ENCODE measurements around the gene CRB2. TPM values are rescaled to one million over a fixed set of nuclear protein-coding genes. Genes with fewer than 3 reads are reported as not detected.
"Not testable (repeated sequence)": the region's sequence is repeated elsewhere in the genome, so short reads cannot be mapped to it uniquely, and the experiment has no call there.

CRB2 gene
- total RNA-seq, 1 donor from 2014 or later = not detected

- intact Hi-C loops (cut with DNase I) = no loop called here
- H3K4me1 ChIP-seq = no peaks in the 10 kb centered on the region
- TF ChIP-seq, protein P1, sequence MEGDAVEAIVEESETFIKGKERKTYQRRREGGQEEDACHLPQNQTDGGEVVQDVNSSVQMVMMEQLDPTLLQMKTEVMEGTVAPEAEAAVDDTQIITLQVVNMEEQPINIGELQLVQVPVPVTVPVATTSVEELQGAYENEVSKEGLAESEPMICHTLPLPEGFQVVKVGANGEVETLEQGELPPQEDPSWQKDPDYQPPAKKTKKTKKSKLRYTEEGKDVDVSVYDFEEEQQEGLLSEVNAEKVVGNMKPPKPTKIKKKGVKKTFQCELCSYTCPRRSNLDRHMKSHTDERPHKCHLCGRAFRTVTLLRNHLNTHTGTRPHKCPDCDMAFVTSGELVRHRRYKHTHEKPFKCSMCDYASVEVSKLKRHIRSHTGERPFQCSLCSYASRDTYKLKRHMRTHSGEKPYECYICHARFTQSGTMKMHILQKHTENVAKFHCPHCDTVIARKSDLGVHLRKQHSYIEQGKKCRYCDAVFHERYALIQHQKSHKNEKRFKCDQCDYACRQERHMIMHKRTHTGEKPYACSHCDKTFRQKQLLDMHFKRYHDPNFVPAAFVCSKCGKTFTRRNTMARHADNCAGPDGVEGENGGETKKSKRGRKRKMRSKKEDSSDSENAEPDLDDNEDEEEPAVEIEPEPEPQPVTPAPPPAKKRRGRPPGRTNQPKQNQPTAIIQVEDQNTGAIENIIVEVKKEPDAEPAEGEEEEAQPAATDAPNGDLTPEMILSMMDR (IDR thresholded peaks at IDR 0.05) = no peak
- TF ChIP-seq POLR2AphosphoS5 (IDR thresholded peaks at IDR 0.05; ENCODE audit: insufficient read depth in 1 of 2, low read depth in 1 of 2) = no peak
- TF ChIP-seq POLR2A (IDR thresholded peaks at IDR 0.05) = no peak
- no peak overlapping the region for H3K27ac ChIP-seq
- no peaks in the 10 kb centered on the region for H3K27me3 ChIP-seq
- no peaks in the 10 kb centered on the region for H3K36me3 ChIP-seq
- no peaks in the 10 kb centered on the region for H3K9me3 ChIP-seq
- no peak overlapping the region for H3K4me3 ChIP-seq
- no peak for DNase-seq (ENCODE audit: extremely low spot score in 2 of 2)
Measured at GRCh38 chr9:123397975-123398374, 42.0 kb downstream of the CRB2 start.

DNA sequence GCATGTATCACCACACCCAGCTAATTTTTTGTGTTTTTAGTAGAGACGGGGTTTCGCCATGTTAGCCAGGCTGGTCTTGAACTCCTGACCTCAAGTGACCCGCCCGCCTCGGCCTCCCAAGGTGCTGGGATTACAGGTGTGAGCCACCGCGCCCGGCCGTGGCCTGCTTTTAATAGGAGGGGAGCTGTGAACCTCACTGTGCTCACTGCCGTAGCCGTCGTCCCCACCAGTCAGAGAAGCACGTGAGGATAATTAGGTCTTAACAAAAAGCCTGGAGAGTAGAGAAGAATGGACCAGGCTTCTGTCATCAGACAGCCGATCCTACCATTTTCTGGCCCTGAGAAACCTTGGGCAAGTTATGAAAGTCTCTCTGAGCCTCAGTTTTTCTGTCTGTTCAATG, 42.9 kb downstream of the CRB2 start:
- H3K4me1 ChIP-seq; H3K36me3 ChIP-seq; H3K27me3 ChIP-seq; DNase-seq (ENCODE audit: extremely low spot score in 2 of 2); H3K9me3 ChIP-seq; H3K4me3 ChIP-seq; H3K27ac ChIP-seq; intact Hi-C loops (cut with DNase I): not testable (repeated sequence)

GRCh38 chr9:123399803-123400378, 43.9 kb downstream of the CRB2 start:
- H3K36me3 ChIP-seq = peaks cover 0 to 3% of the 10 kb centered on the region in 2 donors
- H3K4me1 ChIP-seq = no peaks in the 10 kb centered on the region
- intact Hi-C loops (cut with DNase I) = no loop called here
- no peaks in the 10 kb centered on the region for H3K27me3 ChIP-seq
- TF ChIP-seq POLR2AphosphoS5 (IDR thresholded peaks at IDR 0.05; ENCODE audit: insufficient read depth in 1 of 2, low read depth in 1 of 2) = no peak
- no peak for TF ChIP-seq POLR2A (IDR thresholded peaks at IDR 0.05)
- TF ChIP-seq, protein P1 (IDR thresholded peaks at IDR 0.05) = no peak
- no peak overlapping the region for H3K4me3 ChIP-seq
- no peak overlapping the region for H3K27ac ChIP-seq
- no peaks in the 10 kb centered on the region for H3K9me3 ChIP-seq
- no peak for DNase-seq (ENCODE audit: extremely low spot score in 2 of 2)

DNA sequence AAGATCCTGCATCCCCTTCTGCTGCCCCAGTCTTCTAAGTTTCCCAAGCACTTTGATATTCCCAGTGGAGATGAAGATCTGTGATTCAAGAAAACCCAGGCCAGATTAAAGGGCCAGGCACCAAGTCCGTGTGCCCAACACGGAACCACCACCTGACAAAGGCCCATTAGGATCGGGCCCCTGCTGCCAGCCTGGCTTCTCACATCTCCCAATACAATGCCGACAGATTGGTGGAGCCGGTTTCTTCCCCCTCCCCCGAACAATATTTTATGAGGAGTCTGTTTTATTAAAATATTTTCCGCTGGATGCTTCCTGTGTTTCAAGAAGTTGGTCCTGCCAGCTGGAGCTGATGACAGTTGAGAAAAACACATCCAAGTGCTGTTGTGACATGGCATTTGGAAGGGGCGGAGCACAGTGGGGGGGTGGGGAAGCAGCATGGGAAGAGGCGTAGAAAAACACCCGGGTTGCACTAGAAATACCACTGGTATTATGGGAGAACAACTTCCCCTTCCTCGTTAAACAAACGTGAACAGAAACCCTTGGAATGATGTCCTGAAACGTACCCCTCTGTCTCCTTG, 45.0 kb downstream of the CRB2 start:
- intact Hi-C loops (cut with DNase I) = no loop called here
- Histone ChIP-seq H3K27me3 (no peaks in the 10 kb centered on the region), H3K9me3 (no peaks in the 10 kb centered on the region), H3K4me1 (no peaks in the 10 kb centered on the region), H3K36me3 (peaks cover 0 to 3% of the 10 kb centered on the region in 2 donors), H3K4me3 (no peak overlapping the region), H3K27ac (no peak overlapping the region)
- no peak for DNase-seq (ENCODE audit: extremely low spot score in 2 of 2)
- TF ChIP-seq, protein P1 (IDR thresholded peaks at IDR 0.05) = no peak
- TF ChIP-seq POLR2A (IDR thresholded peaks at IDR 0.05) (no peak), POLR2AphosphoS5 (IDR thresholded peaks at IDR 0.05; ENCODE audit: insufficient read depth in 1 of 2, low read depth in 1 of 2) (no peak)

DNA sequence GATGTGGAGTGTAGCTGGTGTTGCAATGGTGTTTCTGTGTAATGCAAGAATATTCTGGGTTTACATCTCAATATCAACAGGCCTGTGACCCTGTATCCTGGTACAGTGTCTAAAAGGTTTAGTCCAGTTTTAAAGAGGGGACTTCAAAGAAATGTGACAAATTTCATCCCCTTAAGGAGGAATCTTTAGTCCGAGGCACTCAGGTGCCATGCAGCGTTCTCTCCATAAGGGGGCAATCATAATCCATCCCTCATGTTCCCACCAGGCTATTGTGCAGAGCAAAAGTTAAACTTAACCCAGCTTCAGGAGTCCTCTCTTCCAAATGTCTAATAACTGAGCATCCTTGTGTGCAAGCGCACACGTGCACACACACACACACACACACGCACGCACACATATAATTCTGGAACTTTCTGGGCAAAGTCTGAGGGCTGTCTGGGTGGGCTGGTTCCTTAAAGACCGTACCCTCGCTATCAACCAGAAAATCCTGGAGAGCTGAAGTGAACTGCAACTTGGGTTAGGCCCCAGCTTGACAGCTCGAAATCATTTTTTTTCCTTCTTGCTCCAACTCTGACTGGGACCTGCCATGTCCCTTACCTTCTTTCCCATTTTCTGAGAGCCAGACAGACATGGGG, 46.0 kb downstream of the CRB2 start:
- Histone ChIP-seq H3K27ac (no peak overlapping the region), H3K36me3 (peaks cover 0 to 3% of the 10 kb centered on the region in 2 donors), H3K4me3 (no peak overlapping the region), H3K27me3 (no peaks in the 10 kb centered on the region), H3K4me1 (peaks cover 6% of the 10 kb centered on the region), H3K9me3 (no peaks in the 10 kb centered on the region)
- intact Hi-C loops (cut with DNase I) = no loop called here
- TF ChIP-seq POLR2AphosphoS5 (IDR thresholded peaks at IDR 0.05; ENCODE audit: insufficient read depth in 1 of 2, low read depth in 1 of 2) (no peak), POLR2A (IDR thresholded peaks at IDR 0.05) (no peak)
- TF ChIP-seq, protein P1 (IDR thresholded peaks at IDR 0.05) = peak in 1 of 3 experiments; percentile 43
- DNase-seq (ENCODE audit: extremely low spot score in 2 of 2) = no peak
